GM19463 (cell line): ENCODE results near the gene C1QA.
"Not testable (repeated sequence)": the region's sequence is repeated elsewhere in the genome, so short reads cannot be mapped to it uniquely, and the experiment has no call there.

Experiments
- ATAC-seq: cut with Tn5 transposase; IDR thresholded peaks from one replicate; pipeline ENCODE4 v1.9.1; 2021; ENCODE audit warnings: mild to moderate bottlenecking, moderate library complexity; ENCODE audit not compliant: unreplicated experiment

Gene C1QA

DNA sequence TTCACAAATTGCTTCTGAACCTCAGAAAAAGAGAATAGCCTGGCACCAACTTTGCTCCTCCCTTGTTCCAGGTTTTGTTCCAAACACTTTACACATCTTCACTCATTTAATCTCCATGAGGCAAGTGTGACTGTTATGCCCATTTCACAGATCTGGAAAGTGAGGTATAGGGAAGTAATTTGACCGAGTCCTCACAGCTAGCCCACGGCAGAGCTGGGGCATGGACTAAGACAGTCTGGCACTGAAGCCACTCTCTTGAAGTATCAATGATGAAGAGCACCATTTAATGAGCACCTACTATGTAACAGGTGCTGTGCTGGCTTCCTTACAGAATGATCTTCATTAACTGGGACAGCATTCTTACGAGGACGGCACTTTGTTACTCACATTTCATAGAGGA is 35.6 kb downstream of the C1QA start:
- no peak for ATAC-seq

- ATAC-seq, result no peak
Observed at GRCh38 chr1:22673486-22674409, 37.3 kb downstream of the C1QA start.

GRCh38 chr1:22674410-22674749 is 38.0 kb downstream of the C1QA start:
- ATAC-seq, result no peak

- ATAC-seq, result not testable (repeated sequence)
Observed at GRCh38 chr1:22676151-22676550, 39.7 kb downstream of the C1QA start.

- ATAC-seq, result no peak
Observed at GRCh38 chr1:22676916-22677583, 40.6 kb downstream of the C1QA start.

- ATAC-seq, result no peak
Observed at GRCh38 chr1:22677931-22678896, 41.8 kb downstream of the C1QA start.

GRCh38 chr1:22680726-22681125 is 44.3 kb downstream of the C1QA start:
- ATAC-seq, result no peak

- no peak for ATAC-seq
Observed at GRCh38 chr1:22681556-22682276, 45.3 kb downstream of the C1QA start.

DNA sequence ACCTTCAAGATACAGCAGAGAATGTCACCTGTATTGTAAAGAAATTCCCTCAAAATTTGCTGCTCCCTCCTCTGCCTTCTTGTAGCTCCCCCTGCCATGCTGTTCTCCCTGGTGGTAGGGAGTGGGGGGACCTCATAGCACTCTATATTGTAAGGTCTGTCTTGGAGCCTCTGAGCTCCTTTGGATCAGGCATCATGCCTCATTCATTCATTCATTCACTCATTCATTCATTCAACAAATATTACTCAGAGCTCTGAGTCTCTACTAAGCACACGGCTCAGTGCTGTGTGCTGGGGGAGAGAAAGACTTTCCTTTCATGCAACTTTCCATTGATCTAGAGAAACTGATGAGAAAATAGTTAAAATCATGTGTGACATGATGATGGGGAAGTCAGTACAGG is 47.1 kb downstream of the C1QA start:
- ATAC-seq, result no peak

DNA sequence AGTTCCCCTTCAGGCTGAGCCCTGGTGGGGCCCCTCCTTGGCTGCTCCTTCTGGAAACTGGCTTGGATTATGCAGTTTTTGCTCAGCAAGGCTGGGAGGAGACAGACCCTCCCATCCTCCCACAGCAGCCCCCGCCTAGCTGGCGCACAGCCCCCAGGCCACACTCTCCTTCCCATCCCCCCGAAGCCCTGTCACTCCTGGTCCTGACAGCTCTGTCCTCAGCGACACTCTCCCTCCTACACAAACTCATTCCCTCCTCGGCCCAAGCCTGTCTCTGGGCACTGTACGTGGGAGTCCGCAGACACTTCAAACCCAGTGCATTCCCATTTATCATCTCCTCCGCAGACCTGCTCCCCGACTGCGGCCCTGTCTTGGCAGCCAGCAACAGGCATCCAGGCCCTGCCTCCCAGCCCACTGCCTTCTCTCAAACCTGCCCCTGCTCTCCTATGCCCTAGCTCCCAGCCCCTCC is 49.2 kb downstream of the C1QA start:
- ATAC-seq, result no peak

GRCh38 chr1:22687191-22687590 is 50.8 kb downstream of the C1QA start:
- ATAC-seq, result no peak

DNA sequence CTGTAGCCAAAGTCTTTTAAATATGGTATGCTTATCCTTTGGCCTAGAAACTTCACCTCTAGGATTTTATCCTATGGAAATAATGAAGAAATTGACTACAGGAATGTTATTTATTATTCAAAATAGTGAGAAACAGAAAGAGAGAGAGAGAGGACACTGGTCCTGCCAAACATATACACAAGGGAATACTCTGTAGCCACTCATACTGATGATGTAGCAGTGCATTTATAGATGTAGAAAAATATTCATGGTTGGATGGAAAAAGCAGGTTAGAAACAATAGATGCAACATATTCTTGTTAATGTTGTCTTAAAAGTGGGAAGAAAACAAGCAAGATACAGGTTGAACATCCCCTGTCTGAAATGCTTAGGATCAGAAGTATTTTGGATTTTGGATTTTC is 52.0 kb downstream of the C1QA start:
- ATAC-seq, result no peak
